Ammon's horn (tissue), 1 donor: ENCODE data around the gene KCNJ2.
A peak's percentile ranks its signal among the peaks of the same experiment; 100 is the strongest.

Source experiments
- DNase-seq: peaks from one replicate; pipeline ENCODE4 v3.0.0-alpha.2; 2016; ENCODE audit warnings: low spot score

The KCNJ2 gene

DNA sequence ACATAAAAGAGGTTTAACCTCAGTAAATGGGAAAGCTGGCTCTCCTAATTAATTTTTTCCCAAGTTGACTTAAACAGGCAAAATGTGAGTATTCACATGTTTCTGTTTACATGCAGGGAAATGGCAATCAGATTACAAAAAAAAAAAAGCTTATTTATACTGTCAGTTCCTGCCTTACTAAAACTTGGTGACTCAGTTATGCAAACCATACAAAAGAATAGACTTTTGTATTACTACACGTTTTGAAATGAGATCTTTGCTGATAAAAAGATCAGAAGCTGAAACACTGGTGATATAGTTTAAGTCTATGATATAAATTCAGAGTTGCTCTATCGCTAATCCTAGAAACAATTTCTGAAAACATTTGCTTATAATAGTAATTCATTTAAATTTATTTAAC is 9.4 kb upstream of the KCNJ2 start:
- no peak for DNase-seq

DNA sequence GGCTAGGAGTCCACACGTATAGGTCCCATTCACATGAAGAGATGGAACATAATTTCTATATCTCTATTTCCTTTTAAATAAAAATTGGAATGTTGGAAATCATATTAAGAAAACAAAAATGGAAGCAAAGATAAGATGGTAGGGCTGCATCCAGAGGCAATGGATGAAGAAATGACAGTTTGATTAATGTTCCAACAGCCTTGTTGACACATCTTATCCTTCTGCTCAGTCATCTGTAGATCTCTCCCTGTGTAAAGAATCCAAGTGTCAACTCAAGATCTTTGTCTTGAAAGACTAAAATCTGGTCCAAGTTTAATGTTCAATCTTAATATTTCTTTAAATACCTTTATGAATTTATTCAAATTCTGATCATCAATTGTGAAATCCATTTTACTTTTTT is 7.8 kb upstream of the KCNJ2 start:
- no peak for DNase-seq

DNA sequence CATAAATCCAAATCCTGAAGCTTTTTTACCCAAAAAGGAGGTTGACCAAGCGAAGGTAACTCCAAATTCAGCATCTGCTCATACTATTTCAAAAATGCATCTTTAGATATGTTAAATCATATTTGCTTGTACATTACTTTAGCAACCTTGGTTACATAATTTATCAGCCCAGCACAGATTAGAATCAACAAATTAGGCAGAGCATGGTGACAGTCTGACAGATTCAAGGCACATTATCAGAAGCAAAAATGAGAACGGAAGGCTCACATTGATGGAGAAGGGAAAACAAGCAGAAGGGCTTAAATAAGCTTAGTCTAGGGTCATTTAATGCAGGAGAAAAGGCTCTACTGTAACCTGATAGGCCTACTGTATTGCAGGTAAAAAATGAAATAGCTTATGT is 3.9 kb upstream of the KCNJ2 start:
- DNase-seq: no peak

DNA sequence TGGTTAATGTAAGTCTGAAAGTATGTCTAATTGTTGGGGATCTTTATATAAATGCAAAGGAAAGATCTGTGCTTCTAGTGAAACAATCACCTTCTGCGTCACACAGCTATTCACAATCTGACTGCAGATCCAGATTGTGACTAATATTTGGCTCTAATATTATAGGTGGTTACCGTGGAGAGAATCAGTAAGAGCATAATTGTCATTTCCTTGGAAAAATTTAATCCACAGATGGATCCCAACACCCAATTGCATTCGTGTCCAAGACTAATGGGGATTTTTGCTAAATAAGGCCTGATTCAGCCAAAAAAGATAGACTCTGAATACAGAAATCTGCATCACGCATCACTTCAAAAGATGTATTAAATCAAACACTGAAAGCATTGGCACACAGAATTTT is 2.7 kb upstream of the KCNJ2 start:
- peak; percentile 26 for DNase-seq

DNA sequence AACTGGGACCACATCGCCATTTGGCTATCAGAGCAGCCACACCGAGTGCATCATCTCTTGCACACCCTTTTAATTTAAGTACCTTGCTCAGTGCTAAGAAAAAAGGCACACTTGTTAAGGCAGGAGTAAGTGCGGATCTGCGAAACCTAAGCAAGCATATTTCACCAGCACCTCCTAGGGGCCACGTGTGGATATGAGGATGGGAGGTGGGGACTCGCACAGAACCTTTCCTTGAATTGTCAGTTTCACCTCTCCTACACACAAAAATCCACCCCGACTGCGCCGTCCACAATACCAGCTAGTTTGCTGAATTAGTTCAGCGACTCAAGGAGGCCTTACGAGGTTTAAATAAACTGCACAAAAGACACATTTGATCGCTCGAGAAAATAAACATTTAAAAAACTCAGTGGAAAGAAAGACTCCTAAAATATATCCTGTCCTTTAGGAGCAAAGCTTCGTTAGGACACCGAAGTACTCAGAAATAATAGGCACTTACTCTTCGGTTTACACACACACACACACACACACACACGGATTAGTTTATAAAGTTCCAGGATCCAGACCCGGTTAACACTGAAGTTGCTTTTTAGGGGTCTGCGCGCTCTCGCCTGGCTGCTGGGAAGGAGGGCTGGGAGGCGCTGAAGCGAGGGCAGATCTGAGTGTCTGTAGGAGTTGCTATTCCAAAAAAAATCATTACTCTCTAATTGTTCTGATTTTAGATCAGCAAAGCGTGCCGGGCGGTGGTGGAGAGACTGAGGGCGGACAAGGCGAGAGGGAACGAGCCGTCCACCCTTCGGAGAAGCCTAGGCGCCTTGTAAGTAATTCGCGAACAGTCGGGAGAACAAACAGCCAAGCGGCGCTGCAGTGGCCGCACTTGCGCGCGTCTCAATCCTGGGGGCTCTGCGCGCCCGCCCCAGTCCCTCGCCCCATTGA is 1.0 kb upstream of the KCNJ2 start:
- peak; percentile 91 for DNase-seq

DNA sequence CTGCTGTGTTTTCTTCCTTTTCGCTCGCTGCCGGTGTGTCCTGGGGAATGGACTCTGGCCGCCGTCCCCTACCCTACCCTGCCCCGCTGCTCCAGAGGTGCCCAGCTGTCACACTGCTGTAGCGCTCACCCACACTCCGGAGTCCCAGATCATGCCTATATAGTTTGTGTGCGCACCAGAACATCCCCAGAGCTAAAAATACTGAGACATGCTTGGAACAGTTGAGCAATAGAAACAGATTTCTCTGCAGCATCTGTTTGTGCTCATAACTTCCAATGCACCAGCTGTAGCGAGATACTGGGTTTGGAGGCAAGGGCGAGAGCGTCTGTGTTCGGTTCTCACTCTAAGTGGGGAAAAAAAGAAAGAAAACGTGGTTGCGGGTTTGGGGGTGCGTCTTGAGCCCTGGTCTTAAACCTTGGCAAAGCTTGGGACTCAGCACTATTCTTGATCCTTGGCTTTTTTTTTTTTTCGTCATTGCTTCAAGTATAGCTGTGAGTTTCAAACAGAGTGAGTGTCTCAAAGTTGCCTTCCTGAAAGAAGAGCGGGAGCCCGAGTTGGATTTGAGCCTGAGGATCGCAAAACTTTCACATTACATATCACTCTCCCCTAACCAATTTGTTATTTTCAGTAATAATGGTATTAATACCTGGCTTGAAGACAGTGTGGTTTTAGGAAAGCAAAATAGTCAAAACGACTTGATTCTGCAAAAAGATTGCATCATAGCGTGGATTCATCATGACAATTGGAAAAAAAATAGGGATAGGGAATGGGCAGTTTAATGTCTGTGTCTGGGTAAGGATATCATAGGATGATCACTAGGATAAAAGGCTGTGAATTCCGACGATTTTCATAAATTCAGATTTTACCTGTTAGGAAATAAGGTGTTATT is 621 bp downstream of the KCNJ2 start:
- peak; percentile 45 for DNase-seq

DNA sequence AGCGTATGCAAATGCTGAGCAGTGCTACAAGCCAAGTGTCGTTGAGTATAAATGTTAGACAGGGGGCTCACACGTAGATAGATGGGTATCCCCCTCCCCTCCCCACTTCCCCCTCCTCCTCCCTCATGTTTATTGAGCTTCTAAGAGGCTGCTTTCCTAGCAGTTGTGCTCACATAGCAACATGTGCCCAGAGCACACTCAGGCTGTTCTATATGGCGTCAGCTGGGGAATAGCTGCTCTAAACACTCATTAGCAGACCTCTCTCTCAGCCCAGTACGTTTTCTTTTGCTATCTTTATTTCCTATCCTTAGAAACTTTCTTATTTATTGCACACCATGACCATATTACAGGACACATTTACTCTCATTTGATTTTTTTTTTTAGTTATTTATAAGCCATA is 1.8 kb downstream of the KCNJ2 start:
- DNase-seq: peak; percentile 61

DNA sequence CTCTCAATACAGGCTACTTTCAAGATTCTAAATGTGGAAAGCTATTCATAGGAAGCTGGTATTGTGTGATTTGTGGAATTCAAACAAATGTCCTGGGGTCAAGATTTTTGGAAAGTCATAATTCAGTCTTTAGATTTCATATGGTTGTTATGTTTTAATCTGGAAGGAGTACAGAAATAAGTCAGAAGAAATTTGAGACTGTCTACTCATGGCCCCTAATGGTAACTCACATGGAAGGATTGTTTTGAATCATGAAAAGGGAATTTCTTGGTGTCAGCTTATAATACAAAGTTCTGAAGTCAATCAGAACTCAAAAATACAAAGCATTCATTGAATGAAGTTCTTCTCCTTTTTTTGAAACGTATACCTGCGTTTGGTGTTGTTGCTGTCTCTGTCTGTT is 3.1 kb downstream of the KCNJ2 start:
- DNase-seq: no peak

DNA sequence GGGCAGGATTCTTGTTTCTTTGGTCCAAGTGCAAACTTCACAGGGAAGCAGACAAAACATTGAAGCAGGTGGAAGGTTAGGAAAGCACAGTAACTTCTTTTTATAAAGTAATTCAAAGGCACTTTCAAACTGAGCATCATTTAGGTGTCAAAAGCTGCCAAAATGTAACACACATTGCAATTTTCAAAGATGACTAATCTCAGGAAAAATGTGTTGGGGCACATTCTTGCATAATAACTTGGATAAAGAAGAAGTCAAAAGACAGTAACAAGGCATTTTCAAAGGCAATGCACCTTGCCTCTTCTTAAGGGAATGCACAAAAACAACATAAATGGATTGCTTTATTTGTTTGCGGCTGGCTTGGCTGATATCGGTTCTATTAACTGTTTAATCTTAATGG is 3.6 kb downstream of the KCNJ2 start:
- DNase-seq: no peak

DNA sequence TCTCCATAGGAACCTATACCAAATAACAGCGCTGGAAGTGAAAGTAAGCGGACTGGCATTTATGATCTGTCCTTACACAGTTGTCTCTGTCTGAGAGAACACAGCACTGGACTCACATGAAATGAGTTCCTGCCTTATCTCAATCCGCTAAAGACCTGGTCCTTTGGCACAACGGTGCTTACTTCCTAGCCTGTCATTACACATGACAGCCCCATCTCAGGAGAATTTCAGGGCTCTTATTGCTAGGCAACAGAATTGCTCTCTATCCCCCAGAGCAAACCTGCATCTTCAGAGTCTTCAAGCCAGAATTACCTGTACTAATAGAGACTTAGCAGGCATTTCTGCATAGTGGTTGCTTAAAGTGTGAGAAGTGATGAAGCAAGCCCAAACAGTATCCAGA is 4.3 kb downstream of the KCNJ2 start:
- DNase-seq: no peak

DNA sequence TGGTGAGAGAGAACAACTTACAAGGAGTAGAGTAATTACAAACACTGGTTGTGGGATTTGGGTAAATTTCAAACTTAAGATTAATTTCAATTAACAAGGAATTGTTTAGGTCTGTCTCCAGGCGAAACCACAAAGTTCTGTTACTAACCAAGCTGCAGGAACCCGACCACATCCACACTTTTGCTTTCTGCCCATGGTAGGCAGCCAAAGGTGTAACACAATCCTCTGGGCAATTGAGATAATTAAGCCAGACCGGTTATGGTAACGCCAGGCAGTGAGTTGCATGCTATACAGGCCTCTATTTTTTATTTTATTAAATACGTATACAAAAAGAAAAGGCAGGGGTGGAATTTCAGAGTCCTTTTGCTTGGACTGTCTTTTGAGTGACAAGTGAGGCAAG is 12.0 kb downstream of the KCNJ2 start:
- DNase-seq: no peak

DNA sequence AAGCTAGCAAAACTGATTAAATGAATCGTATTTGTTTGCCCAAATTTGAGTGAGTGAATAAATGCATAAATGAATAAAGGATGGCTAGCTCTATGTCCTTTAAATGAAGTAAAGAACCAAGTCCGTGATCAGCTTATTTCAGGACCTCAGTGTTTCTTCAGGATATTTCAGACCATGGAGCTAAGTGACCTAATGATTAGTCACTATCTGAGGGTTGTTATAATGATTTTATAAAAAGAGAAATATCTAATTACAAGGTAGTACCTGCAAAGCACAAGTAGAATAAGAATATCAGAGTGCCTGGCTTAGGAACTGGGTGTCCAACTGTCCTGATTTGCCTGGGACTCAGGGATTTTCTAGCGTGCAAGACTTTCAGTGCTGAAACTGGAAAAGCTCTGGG is 12.5 kb downstream of the KCNJ2 start:
- DNase-seq: no peak

DNA sequence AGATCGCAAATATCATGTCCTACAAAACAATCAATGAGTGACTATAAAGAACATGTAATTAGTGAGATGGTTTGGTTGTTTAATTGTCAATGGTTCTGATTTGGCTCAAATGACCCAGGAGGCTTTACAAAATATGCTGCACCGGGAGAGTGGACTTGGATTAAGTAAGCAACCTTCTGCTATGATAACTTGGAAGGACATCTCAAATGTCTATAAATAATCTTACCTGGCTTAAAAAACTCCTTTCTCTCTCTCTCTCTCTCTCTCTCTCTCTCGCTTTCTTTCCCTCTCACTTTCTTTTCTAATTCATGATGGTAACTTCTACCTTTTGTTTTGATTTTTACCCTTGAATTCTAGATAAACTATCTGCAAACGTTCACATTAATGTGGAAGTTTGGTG is 14.2 kb downstream of the KCNJ2 start:
- no peak for DNase-seq

DNA sequence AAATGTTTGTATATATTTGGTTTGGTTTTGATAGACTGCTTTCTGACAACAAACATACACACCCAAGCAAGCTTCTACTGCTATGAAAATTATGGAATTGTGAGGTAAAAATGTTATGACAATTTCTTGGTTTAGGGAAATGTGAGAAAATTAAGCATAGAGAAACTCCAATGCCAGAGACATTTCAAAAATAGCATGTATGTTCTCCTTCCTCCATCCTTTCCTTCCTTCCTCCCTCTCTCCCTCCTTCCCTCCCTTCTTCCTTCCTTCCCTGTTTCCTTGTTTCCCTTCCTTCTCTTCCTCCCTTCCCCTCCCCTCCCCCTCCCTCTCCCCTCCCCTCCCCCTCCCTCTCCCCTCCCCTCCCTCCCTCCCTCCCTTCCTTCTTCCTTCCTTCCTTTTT is 14.9 kb downstream of the KCNJ2 start:
- no peak for DNase-seq

DNA sequence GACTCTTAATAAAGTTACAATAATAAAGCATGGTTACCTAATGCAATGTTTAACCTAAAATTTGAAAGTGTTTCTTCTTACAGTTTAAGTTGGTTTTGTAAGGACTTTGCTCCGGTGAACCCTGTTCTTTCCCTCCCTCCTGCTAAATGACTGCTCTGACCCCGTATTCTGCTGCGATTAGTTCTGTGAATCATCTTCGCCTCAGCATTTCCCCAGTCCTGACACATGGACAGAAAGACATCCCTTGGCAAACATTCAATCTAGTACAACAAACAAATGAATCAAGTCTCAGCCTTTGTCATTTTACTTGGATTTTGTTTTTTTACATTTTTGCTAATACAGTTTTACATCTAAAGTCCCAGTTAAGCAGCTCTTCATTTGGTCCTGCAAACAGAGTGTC is 15.4 kb downstream of the KCNJ2 start:
- DNase-seq: no peak

DNA sequence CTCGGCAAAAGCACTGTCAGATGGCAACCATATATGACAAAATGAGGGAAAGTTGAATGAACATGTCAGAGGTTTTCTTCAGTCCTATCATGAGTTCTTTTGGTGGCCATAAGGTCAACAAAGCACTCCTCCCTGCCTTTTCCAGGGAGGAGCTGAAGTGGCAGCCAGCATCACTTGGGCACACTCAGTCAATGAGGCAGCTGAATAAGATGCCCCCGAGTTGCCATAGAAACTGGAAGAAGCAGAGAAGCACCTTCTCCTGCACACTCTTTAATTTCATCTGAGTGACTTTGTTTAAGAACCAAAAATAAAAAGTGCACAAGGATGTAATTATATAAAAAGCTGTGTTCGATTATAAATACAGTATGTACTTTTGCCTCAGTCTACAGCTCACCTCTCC is 16.0 kb downstream of the KCNJ2 start:
- no peak for DNase-seq

DNA sequence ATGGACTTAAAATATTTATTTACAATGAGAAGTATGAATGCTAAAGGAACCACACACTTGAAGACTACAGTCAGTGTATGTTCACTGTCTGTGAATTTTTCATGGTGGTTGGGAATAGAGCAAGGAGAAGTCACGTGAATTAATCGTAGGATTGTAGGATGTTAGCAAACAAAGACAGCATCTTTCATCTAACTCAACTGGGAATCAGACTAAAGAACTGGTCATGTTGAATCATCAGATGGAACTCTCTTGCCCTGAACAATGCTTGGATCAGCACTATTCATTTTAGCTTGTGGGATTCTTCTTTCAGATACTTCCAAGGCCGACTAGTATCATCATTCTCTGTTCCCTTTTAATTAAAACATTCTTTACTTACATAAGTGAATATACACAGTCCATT is 18.1 kb downstream of the KCNJ2 start:
- DNase-seq: no peak

DNA sequence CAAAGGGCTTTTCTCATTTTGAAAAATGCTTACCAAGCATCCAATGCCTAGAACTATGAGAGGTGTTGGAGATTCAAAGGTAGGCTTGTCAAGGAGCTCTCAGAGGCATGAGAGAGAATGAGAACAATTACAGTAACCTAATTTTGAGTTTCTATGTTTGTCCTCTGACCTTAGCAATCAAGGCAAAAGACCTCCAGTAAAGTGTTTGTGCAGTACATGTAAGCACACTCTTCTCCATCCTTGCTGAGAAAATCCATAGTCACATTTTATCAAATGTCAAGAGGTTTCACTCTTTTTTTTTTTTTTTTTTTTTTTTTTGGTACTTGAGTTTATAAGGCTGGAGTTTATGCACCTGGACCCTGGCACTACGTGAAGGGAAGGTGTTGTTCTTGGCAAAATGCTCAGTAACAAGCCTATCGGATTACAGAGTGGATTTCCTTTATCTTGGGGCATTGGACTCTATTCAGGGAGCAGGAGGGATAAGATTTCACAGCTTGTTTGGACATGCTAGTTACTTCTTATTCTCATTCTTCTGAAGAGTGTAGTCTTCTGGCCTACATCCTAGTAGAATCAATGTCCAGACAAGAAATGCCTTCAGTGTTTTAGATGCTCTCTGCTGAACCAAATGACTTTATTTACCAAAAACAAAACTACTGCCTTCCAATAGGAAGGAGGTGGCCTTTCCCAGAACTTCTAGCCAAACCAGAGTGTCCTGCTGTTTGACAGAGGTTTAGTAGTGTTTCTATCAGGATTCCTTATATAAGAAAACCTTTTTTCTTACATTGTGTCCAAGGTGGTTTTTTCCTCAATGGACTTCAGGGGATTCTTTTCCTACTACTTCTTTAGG is 21.9 kb downstream of the KCNJ2 start:
- DNase-seq: no peak

DNA sequence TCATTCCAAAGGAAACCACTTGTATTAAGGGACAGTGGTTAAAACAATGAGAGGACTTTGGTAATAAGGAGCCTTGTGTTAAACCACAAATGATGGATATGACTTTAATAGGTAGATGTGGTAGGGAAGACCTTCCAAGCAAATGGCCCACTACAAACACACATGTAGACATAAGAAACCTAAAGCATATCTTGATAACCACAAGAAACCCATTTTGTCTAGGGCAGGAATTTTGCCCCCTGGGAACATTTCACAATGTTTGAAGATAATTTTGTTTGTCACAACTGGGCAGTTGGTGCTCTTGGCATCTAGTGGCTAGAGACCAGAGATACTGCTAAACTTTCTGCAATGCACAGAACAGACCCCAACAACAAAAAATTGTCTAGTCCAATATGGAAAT is 25.8 kb downstream of the KCNJ2 start:
- no peak for DNase-seq

DNA sequence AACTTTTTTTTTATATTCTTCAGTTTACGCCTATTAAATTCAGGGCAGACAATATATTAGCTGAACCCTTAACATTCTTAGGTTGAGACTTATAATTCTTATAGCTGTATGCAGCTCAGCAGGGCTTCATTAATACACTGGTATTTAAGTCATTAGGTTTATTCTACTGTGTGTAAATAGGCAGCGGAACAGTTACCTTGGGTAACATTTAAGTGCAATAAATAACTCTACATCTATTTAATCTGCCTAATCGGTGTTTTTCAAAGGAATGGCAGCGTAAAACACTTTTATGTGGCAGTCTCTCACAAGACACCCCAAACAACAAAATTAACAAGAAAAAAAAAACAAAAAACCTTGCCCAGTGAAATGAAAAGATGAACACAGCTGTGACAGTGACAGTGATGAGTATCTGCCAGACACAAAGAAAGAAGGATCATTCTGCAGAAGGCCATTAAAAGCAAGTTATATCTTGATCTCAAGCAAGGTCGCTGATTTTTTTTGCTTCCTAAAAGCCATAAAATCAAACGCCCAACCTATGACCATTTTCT is 32.6 kb downstream of the KCNJ2 start:
- DNase-seq: no peak

DNA sequence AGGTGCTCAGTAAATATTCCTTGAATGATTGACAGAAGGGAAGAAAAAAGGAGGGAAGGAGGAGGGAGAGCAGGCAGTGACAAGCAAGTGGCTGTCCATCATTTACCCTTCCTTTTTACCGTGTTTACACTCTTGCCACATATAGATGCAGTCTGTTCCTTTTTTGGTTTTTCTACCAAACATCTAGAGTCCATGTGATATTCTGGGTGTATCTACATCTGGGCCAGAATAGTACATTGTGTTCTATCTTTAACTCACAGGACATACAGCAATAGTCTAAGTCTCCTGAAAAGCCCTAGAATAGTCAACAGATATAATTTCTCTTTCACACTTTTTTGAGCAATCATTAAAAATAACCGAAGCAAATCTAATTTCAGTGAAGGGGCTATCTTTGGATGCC is 33.5 kb downstream of the KCNJ2 start:
- DNase-seq: no peak

DNA sequence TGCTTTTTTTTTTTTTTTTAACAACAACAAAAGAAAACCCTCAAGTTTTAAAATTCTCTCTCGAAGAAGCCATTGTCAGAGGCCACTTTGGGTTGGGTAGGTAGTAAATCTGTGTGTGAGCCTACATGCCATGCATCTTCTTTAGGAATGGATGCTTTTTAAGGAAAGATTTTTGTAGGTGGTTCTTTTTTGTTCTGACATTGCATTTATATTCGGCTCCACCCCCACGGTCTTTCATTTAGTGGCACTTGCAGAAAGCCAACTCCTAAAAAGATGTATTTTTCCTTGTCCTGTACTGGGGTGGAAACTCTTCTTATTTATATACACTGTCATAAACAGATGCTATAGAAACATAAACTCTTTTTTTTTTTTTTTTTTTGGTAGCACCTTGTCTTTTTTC is 35.1 kb downstream of the KCNJ2 start:
- DNase-seq: no peak
